GM18951 (cell line): ENCODE data around the gene SSC4D.

Source experiments
- POLR2A ChIP-seq: IDR thresholded peaks from 4 replicates; pipeline ENCODE4 v1.6.1; 2011; ENCODE audit warnings: mild to moderate bottlenecking; ENCODE audit not compliant: insufficient read length, insufficient read depth; ENCODE audit errors: extremely low read depth
- in situ Hi-C: fragments of 300-500 bp; cut with MboI; formaldehyde crosslinking; loops from one replicate; pipeline ENCODE4 v1.12.0; 2022; ENCODE audit warnings: low sequenced_read_pairs, mixed read lengths, inconsistent platforms; ENCODE audit not compliant: unreplicated experiment

SSC4D gene

GRCh38 chr7:76346778-76347177 is 62.7 kb downstream of the SSC4D start:
- no peak for TF ChIP-seq POLR2A
- in situ Hi-C loops = no loop called here

DNA sequence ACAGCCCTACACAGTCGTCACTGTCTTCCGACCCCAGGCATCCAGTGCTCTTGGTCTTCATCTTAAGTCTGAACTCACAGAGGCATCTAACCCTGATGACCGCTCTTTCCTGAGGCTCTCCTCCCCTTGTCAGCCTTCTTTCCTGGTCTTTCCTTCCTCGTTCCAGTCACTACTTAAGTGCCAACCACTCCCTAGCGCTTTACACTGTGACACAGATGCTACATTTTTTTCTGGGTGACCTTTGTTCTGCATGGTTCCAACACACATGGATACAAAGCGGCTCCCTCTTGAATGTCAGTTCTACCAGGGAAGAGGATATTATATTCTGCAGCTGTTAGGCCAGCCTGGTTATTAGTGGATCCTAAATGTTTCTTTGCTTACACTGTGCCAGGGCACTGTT is 63.4 kb downstream of the SSC4D start:
- in situ Hi-C loops = no loop called here
- TF ChIP-seq POLR2A = no peak

- TF ChIP-seq POLR2A = no peak
- in situ Hi-C loops = no loop called here
Measured at GRCh38 chr7:76343931-76344321, 65.6 kb downstream of the SSC4D start.

GRCh38 chr7:76343294-76343930 is 66.1 kb downstream of the SSC4D start:
- in situ Hi-C loops = no loop called here
- no peak for TF ChIP-seq POLR2A

- in situ Hi-C loops = no loop called here
- no peak for TF ChIP-seq POLR2A
Measured at GRCh38 chr7:76342222-76342621, 67.3 kb downstream of the SSC4D start.

DNA sequence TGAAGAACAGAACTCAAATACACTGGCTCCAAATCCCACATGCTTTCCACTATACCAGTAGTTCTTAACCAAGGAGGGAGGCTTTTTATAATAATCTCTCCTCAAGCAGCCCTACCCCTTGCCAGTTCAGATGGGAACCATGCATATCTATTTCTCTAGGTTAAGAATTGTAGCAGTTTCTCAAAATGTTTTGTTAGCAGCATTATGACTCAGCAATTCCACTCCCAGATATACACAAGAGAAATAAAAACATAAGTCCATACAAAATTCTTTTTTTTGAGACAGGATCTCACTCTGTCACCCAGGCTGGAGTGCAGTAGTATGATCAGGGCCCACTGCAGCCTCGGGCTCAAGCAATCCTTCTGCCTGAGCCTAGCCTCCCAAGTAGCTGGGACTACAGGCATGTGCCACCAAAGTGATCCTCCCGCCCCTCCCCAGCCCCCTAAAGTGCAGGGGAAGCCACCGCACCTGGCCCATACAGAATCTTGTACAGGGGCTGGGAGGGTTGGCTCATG is 68.8 kb downstream of the SSC4D start:
- no peak for TF ChIP-seq POLR2A
- in situ Hi-C loops = no loop called here
